HCT116 (cell line): ENCODE data around the gene BMAL1.

Source experiments
- CEBPB ChIP-seq: IDR thresholded peaks from 2 replicates; pipeline ENCODE4 v1.6.1; 2012; ENCODE audit warnings: low read depth
- CTCF ChIP-seq, 3 experiments: fragments of 200-600 bp in 1 of 3; sonication (generic) in 1 of 3; IDR thresholded peaks in 2 of 3; conservative IDR thresholded peaks in 1 of 3; 2 replicates each; pipeline ENCODE4 v1.5.1; 2012 to 2017; ENCODE audit warnings: low read depth in 2 of 3, low read length in 2 of 3, antibody characterized with exemption in 1 of 3, borderline replicate concordance in 1 of 3, control low read depth in 1 of 3, mild to moderate bottlenecking in 1 of 3, mixed read lengths in 1 of 3, mixed run types in 1 of 3, moderate library complexity in 1 of 3; ENCODE audit not compliant: insufficient read depth in 1 of 3
- EZH2phosphoT487 ChIP-seq: fragments of 200-600 bp; IDR thresholded peaks from 2 replicates; pipeline ENCODE4 v1.6.1; 2018; ENCODE audit warnings: antibody characterized with exemption, borderline replicate concordance
- POLR2A ChIP-seq: IDR thresholded peaks from 2 replicates; pipeline ENCODE4 v1.7.0; 2011; ENCODE audit warnings: borderline replicate concordance; ENCODE audit not compliant: insufficient read depth, insufficient read length; ENCODE audit errors: extremely low read depth
- POLR2AphosphoS5 ChIP-seq: IDR thresholded peaks from 2 replicates; pipeline ENCODE4 v1.6.1; 2011; ENCODE audit warnings: mild to moderate bottlenecking, low read depth, low read length, moderate library complexity
- SIN3A ChIP-seq: IDR thresholded peaks from 2 replicates; pipeline ENCODE4 v1.6.1; 2012; ENCODE audit warnings: low read depth
- TCF7L2 ChIP-seq: IDR thresholded peaks from 2 replicates; pipeline ENCODE4 v1.7.0; 2011; ENCODE audit warnings: borderline replicate concordance, inconsistent platforms; ENCODE audit not compliant: insufficient read depth, insufficient read length; ENCODE audit errors: extremely low read depth
- ZNF274 ChIP-seq: fragments of 200-500 bp; sonication (Bioruptor generic); IDR thresholded peaks from 2 replicates; pipeline ENCODE4 v1.6.1; 2014; ENCODE audit warnings: mild to moderate bottlenecking, low read depth, low read length, inconsistent platforms
- TF ChIP-seq, protein P1 (sequence below): IDR thresholded peaks from 2 replicates; pipeline ENCODE4 v1.6.1; 2012; ENCODE audit warnings: low read depth

- TF ChIP-seq, protein P1, sequence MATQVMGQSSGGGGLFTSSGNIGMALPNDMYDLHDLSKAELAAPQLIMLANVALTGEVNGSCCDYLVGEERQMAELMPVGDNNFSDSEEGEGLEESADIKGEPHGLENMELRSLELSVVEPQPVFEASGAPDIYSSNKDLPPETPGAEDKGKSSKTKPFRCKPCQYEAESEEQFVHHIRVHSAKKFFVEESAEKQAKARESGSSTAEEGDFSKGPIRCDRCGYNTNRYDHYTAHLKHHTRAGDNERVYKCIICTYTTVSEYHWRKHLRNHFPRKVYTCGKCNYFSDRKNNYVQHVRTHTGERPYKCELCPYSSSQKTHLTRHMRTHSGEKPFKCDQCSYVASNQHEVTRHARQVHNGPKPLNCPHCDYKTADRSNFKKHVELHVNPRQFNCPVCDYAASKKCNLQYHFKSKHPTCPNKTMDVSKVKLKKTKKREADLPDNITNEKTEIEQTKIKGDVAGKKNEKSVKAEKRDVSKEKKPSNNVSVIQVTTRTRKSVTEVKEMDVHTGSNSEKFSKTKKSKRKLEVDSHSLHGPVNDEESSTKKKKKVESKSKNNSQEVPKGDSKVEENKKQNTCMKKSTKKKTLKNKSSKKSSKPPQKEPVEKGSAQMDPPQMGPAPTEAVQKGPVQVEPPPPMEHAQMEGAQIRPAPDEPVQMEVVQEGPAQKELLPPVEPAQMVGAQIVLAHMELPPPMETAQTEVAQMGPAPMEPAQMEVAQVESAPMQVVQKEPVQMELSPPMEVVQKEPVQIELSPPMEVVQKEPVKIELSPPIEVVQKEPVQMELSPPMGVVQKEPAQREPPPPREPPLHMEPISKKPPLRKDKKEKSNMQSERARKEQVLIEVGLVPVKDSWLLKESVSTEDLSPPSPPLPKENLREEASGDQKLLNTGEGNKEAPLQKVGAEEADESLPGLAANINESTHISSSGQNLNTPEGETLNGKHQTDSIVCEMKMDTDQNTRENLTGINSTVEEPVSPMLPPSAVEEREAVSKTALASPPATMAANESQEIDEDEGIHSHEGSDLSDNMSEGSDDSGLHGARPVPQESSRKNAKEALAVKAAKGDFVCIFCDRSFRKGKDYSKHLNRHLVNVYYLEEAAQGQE, result no peak
- no peak for TF ChIP-seq POLR2AphosphoS5
- no peak for TF ChIP-seq POLR2A
- TF ChIP-seq EZH2phosphoT487, result no peak
- no peak for TF ChIP-seq CEBPB
- TF ChIP-seq CTCF (IDR thresholded peaks at IDR 0.05 in 2 of 3, conservative IDR thresholded peaks at IDR 0.05 in 1 of 3; ENCODE audit: borderline replicate concordance in 1 of 3, insufficient read depth in 1 of 3, low read depth in 2 of 3, low read length in 2 of 3), result no peak
- no peak for TF ChIP-seq SIN3A
- TF ChIP-seq TCF7L2, result no peak
- TF ChIP-seq ZNF274, result no peak
Observed at GRCh38 chr11:13283636-13284035, 6.0 kb downstream of the BMAL1 start.
